ENCODE data around the gene NTM. TPM values are rescaled to one million over a fixed set of nuclear protein-coding genes. Genes with fewer than 3 reads are reported as not detected.

NTM gene
- total RNA-seq, 1 donor from 2014 or later: 92.1 TPM

DNA sequence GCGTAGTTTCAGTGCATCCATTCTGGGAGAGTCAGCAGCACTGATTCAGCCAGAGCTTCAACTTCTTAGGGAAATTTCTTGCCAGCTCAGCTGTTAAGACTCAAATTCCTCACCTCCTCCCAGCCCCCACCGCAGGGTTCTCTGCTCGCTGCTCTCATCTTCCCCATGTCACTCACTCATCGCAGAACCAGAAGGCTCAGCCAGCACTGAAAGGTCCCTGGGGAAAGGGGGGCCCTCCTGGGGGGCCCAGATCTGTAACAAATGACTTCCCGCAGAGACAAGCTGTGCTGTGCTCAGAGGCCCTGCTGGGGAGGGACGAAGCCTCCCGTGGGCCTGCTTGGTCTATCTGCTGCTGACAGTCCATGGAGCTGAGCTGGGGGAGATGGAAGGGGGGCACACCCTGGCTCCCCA is 220.6 kb downstream of the NTM start:
- peaks cover 27% of the 10 kb centered on the region for H3K27me3 Mint-ChIP-seq (ENCODE audit: low read depth)
- DNase-seq (ENCODE audit: low spot score): no peak

DNA sequence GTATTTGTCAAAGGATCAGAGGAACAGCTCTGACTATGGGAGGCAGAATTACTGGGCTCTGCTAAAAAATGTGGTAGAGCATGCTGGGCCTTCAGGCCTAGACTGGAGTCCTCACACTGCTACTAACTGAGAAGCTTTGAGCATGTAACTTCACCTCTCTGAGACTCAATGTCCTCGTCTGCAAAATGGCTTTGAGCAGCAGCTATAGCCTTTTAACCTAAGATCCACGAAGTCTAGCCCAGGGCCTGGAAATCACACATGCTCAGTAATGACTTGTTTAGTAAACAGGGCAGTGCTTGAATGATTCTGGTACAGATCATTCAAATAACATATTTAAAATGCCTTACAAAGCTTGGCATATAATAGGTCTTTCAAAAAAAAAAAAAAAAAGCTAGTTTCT is 221.7 kb downstream of the NTM start:
- peaks cover 32% of the 10 kb centered on the region for H3K27me3 Mint-ChIP-seq (ENCODE audit: low read depth)
- TF ChIP-seq, protein P1, sequence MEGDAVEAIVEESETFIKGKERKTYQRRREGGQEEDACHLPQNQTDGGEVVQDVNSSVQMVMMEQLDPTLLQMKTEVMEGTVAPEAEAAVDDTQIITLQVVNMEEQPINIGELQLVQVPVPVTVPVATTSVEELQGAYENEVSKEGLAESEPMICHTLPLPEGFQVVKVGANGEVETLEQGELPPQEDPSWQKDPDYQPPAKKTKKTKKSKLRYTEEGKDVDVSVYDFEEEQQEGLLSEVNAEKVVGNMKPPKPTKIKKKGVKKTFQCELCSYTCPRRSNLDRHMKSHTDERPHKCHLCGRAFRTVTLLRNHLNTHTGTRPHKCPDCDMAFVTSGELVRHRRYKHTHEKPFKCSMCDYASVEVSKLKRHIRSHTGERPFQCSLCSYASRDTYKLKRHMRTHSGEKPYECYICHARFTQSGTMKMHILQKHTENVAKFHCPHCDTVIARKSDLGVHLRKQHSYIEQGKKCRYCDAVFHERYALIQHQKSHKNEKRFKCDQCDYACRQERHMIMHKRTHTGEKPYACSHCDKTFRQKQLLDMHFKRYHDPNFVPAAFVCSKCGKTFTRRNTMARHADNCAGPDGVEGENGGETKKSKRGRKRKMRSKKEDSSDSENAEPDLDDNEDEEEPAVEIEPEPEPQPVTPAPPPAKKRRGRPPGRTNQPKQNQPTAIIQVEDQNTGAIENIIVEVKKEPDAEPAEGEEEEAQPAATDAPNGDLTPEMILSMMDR (IDR thresholded peaks at IDR 0.05): no peak
- peaks cover 6% of the 10 kb centered on the region for H3K9me3 Mint-ChIP-seq (ENCODE audit: low read depth)
- no peak overlapping the region for H3K27ac Mint-ChIP-seq (ENCODE audit: unreplicated experiment)
- H3K4me1 Mint-ChIP-seq (ENCODE audit: low read depth): no peaks in the 10 kb centered on the region
- H3K4me3 Mint-ChIP-seq (ENCODE audit: unreplicated experiment): no peak overlapping the region
- no peak for DNase-seq (ENCODE audit: low spot score)
- no peaks in the 10 kb centered on the region for H3K36me3 Mint-ChIP-seq (ENCODE audit: low read depth)

More for the DNA sequence above, 220.6 kb downstream of the NTM start:
- TF ChIP-seq, protein P1 (IDR thresholded peaks at IDR 0.05): no peak
- peaks cover 6% of the 10 kb centered on the region for H3K9me3 Mint-ChIP-seq (ENCODE audit: low read depth)
- no peak overlapping the region for H3K4me3 Mint-ChIP-seq (ENCODE audit: unreplicated experiment)
- H3K4me1 Mint-ChIP-seq (ENCODE audit: low read depth): no peaks in the 10 kb centered on the region
- no peaks in the 10 kb centered on the region for H3K36me3 Mint-ChIP-seq (ENCODE audit: low read depth)
- no peak overlapping the region for H3K27ac Mint-ChIP-seq (ENCODE audit: unreplicated experiment)

DNA sequence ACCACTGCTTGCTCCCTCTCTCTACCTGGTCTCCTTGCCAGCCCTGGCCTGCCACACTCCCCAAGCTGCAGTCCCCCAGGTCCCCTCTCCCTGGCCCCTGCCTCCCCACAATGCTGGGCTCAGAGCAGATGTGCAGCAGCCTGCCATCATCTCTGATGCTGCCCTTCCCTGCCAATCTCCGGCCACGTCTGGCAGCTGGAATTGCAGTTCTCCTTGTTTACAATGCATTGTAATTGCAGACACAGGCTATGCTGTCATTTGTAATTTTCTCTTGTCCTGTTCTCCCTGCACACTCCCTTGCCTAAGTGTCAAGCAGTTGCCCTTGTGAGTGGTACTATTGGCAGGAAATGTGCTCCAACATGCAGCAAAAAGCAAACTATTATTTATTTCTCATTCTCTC is 222.3 kb downstream of the NTM start:
- Mint-ChIP-seq H3K9me3 (ENCODE audit: low read depth) (peaks cover 4% of the 10 kb centered on the region), H3K27ac (ENCODE audit: unreplicated experiment) (no peak overlapping the region), H3K4me1 (ENCODE audit: low read depth) (no peaks in the 10 kb centered on the region), H3K27me3 (ENCODE audit: low read depth) (peaks cover 34% of the 10 kb centered on the region), H3K36me3 (ENCODE audit: low read depth) (no peaks in the 10 kb centered on the region), H3K4me3 (ENCODE audit: unreplicated experiment) (no peak overlapping the region)
- no peak for DNase-seq (ENCODE audit: low spot score)
- TF ChIP-seq, protein P1 (IDR thresholded peaks at IDR 0.05): no peak

- no peaks in the 10 kb centered on the region for H3K4me1 Mint-ChIP-seq (ENCODE audit: low read depth)
- H3K27me3 Mint-ChIP-seq (ENCODE audit: low read depth): peaks cover 35% of the 10 kb centered on the region
- no peak overlapping the region for H3K27ac Mint-ChIP-seq (ENCODE audit: unreplicated experiment)
- H3K36me3 Mint-ChIP-seq (ENCODE audit: low read depth): no peaks in the 10 kb centered on the region
- no peak for DNase-seq (ENCODE audit: low spot score)
- no peaks in the 10 kb centered on the region for H3K9me3 Mint-ChIP-seq (ENCODE audit: low read depth)
- TF ChIP-seq, protein P1 (IDR thresholded peaks at IDR 0.05): no peak
- H3K4me3 Mint-ChIP-seq (ENCODE audit: unreplicated experiment): no peak overlapping the region
Observed at GRCh38 chr11:131593301-131593700, 222.9 kb downstream of the NTM start.

- DNase-seq (ENCODE audit: low spot score): no peak
- H3K9me3 Mint-ChIP-seq (ENCODE audit: low read depth): no peaks in the 10 kb centered on the region
- no peak overlapping the region for H3K4me3 Mint-ChIP-seq (ENCODE audit: unreplicated experiment)
- H3K4me1 Mint-ChIP-seq (ENCODE audit: low read depth): no peaks in the 10 kb centered on the region
- H3K36me3 Mint-ChIP-seq (ENCODE audit: low read depth): no peaks in the 10 kb centered on the region
- H3K27ac Mint-ChIP-seq (ENCODE audit: unreplicated experiment): no peak overlapping the region
- H3K27me3 Mint-ChIP-seq (ENCODE audit: low read depth): peaks cover 28% of the 10 kb centered on the region
- TF ChIP-seq, protein P1 (IDR thresholded peaks at IDR 0.05): no peak
Observed at GRCh38 chr11:131595797-131596196, 225.4 kb downstream of the NTM start.
